Hepatocyte (in vitro differentiated cells): Measurements from ENCODE around the gene TFE3. TPM values are rescaled to one million over a fixed set of nuclear protein-coding genes. Genes with fewer than 3 reads are reported as not detected.
"Not testable (repeated sequence)": the region's sequence is repeated elsewhere in the genome, so short reads cannot be mapped to it uniquely, and the experiment has no call there.

Experiments
- DNase-seq: peaks from one replicate; pipeline ENCODE4 v3.0.0-alpha.2; 2016; ENCODE audit warnings: low spot score
- H2AFZ ChIP-seq: fragments of 200-600 bp; sonication (generic); 2 replicates; pipeline ENCODE4 v1.6.0; 2016; ENCODE audit warnings: antibody characterized with exemption, mild to moderate bottlenecking
- H3K27ac ChIP-seq: fragments of 200-600 bp; sonication (generic); 2 replicates; pipeline ENCODE4 v1.5.1; 2016; ENCODE audit warnings: mild to moderate bottlenecking
- H3K27me3 ChIP-seq: fragments of 200-600 bp; sonication (generic); 2 replicates; pipeline ENCODE4 v1.6.1; 2016
- H3K36me3 ChIP-seq: fragments of 200-600 bp; sonication (generic); replicated peaks from 2 replicates; pipeline ENCODE4 v1.5.1; 2016; ENCODE audit warnings: low read depth; ENCODE audit not compliant: insufficient read depth
- H3K4me1 ChIP-seq: fragments of 200-600 bp; sonication (generic); 2 replicates; pipeline ENCODE4 v1.5.1; 2016; ENCODE audit warnings: mild to moderate bottlenecking, moderate library complexity; ENCODE audit not compliant: insufficient read depth
- H3K4me2 ChIP-seq: fragments of 200-600 bp; sonication (generic); 2 replicates; pipeline ENCODE4 v1.6.0; 2016
- H3K4me3 ChIP-seq: fragments of 200-600 bp; sonication (generic); 2 replicates; pipeline ENCODE4 v1.5.1; 2016; ENCODE audit warnings: mild to moderate bottlenecking
- H3K79me2 ChIP-seq: fragments of 200-600 bp; sonication (generic); 2 replicates; pipeline ENCODE4 v1.6.0; 2017; ENCODE audit warnings: mild to moderate bottlenecking
- H3K9me2 ChIP-seq: fragments of 200-600 bp; sonication (generic); replicated peaks from 2 replicates; pipeline ENCODE4 v1.6.0; 2017; ENCODE audit warnings: mild to moderate bottlenecking; ENCODE audit not compliant: insufficient read depth
- H3K9me3 ChIP-seq: fragments of 200-600 bp; sonication (generic); 2 replicates; pipeline ENCODE4 v1.5.1; 2016; ENCODE audit warnings: low read depth, mild to moderate bottlenecking
- H4K20me1 ChIP-seq: fragments of 200-600 bp; sonication (generic); 2 replicates; pipeline ENCODE4 v1.6.0; 2016; ENCODE audit warnings: mild to moderate bottlenecking; ENCODE audit not compliant: insufficient read depth, poor library complexity, severe bottlenecking
- CTCF ChIP-seq: fragments of 200-600 bp; sonication (generic); IDR thresholded peaks from 2 replicates; pipeline ENCODE4 v1.5.1; 2016; ENCODE audit warnings: antibody characterized with exemption, mild to moderate bottlenecking; ENCODE audit not compliant: poor library complexity
- EZH2 ChIP-seq: fragments of 200-600 bp; sonication (generic); IDR thresholded peaks from 2 replicates; pipeline ENCODE4 v1.6.1; 2016; ENCODE audit warnings: antibody characterized with exemption, mild to moderate bottlenecking, borderline replicate concordance
- EZH2phosphoT487 ChIP-seq: fragments of 200-600 bp; sonication (generic); IDR thresholded peaks from one replicate; pipeline ENCODE4 v1.6.1; 2018; ENCODE audit warnings: antibody characterized with exemption, mild to moderate bottlenecking, low read depth, moderate library complexity; ENCODE audit not compliant: unreplicated experiment, severe bottlenecking
- WGBS: methylation state at CpG from one replicate; pipeline ENCODE4 v1.1.6; 2016; ENCODE audit warnings: low lambda C conversion rate; ENCODE audit errors: missing lambda C conversion rate; 5-methylcytosine and 5-hydroxymethylcytosine counted together
- polyA plus RNA-seq: library from polyadenylated mRNA; unstranded; fragments of >200 nt; fragmentation: Nextera tagmentation; extraction: Ambion mirVana; gene quantifications from 2 replicates; pipeline ENCODE4 v1.2.1, GENCODE V29; 2016
- small RNA-seq: library from RNA; depleted of rRNA; stranded (forward); fragments of <200 nt; gene quantifications from one replicate; pipeline ENCODE3, GENCODE V24; 2014
- total RNA-seq: library from RNA; depleted of rRNA; stranded (reverse); fragments of >200 nt; gene quantifications from 2 replicates; pipeline ENCODE4 v1.2.3, GENCODE V29; 2014

Gene TFE3
- total and polyA plus RNA-seq, 2 experiments from 2014 or later: 38.3 to 59.8 TPM

GRCh38 chrX:48983081-48983480 lies 60.1 kb downstream of the TFE3 start:
- Histone ChIP-seq H4K20me1 (no peaks in the 10 kb centered on the region), H3K4me1 (no peaks in the 10 kb centered on the region)
- no peak for DNase-seq

GRCh38 chrX:48981178-48981577 lies 62.0 kb downstream of the TFE3 start:
- no peak overlapping the region for H3K4me3 ChIP-seq
- no peaks in the 10 kb centered on the region for H3K4me1 ChIP-seq
- H3K4me2 ChIP-seq: no peak overlapping the region
- no peaks in the 10 kb centered on the region for H4K20me1 ChIP-seq
- no peaks in the 10 kb centered on the region for H3K9me3 ChIP-seq
- no peaks in the 10 kb centered on the region for H3K79me2 ChIP-seq
- H3K27ac ChIP-seq: no peak overlapping the region
- no peak for TF ChIP-seq EZH2
- TF ChIP-seq EZH2phosphoT487: no peak
- no peak for TF ChIP-seq CTCF
- 91% methylated on average over 10 of the region's 10 CpGs for WGBS
- H3K9me2 ChIP-seq: no peaks in the 10 kb centered on the region
- no peaks in the 10 kb centered on the region for H3K36me3 ChIP-seq
- no peak overlapping the region for H2AFZ ChIP-seq
- H3K27me3 ChIP-seq: no peaks in the 10 kb centered on the region
- no peak for DNase-seq

More at GRCh38 chrX:48983081-48983480, 60.1 kb downstream of the TFE3 start:
- Histone ChIP-seq H3K9me3 (no peaks in the 10 kb centered on the region), H3K4me2 (no peak overlapping the region), H3K27ac (no peak overlapping the region), H3K4me3 (no peak overlapping the region), H2AFZ (no peak overlapping the region), H3K79me2 (no peaks in the 10 kb centered on the region), H3K27me3 (no peaks in the 10 kb centered on the region), H3K36me3 (no peaks in the 10 kb centered on the region), H3K9me2 (no peaks in the 10 kb centered on the region)
- TF ChIP-seq EZH2phosphoT487: no peak
- TF ChIP-seq EZH2: no peak
- no peak for TF ChIP-seq CTCF
- 93% methylated on average over 17 of the region's 17 CpGs for WGBS

- H3K9me2 ChIP-seq, H3K4me2 ChIP-seq, H2AFZ ChIP-seq, H3K36me3 ChIP-seq, H3K27me3 ChIP-seq, H4K20me1 ChIP-seq, H3K9me3 ChIP-seq, H3K79me2 ChIP-seq, DNase-seq, H3K4me1 ChIP-seq, H3K27ac ChIP-seq, H3K4me3 ChIP-seq: not testable (repeated sequence)
- WGBS: 80% methylated on average over 9 of the region's 10 CpGs
These were observed 62.8 kb downstream of the TFE3 start for GRCh38 chrX:48980341-48980740.

Small RNA genes within 50 kb of the gene (small RNA-seq; reads per million reads assigned to genes)
- not detected for gene RNU4-52P

Other genes with a start within 250 kb of the TFE3 start
- gene HDAC6, start 241.3 kb downstream of the TFE3 start, total RNA-seq: 66.5 and 68.9 TPM in 2 replicates
- gene HDAC6, start 241.3 kb downstream of the TFE3 start, polyA plus RNA-seq: 96.3 and 115 TPM in 2 replicates
- 0.47 TPM in 1 of 2 replicates, not detected in the other for gene ERAS, start 216.8 kb downstream of the TFE3 start, total RNA-seq
- 0.65 TPM in 1 of 2 replicates, not detected in the other for gene ERAS, start 216.8 kb downstream of the TFE3 start, polyA plus RNA-seq
- gene PCSK1N, start 207.7 kb downstream of the TFE3 start, total RNA-seq: 39.0 and 45.8 TPM in 2 replicates
- gene PCSK1N, start 207.7 kb downstream of the TFE3 start, polyA plus RNA-seq: 97.0 and 97.7 TPM in 2 replicates
- gene TIMM17B, start 145.6 kb downstream of the TFE3 start, total RNA-seq: 42.5 and 56.7 TPM in 2 replicates
- gene TIMM17B, start 145.6 kb downstream of the TFE3 start, polyA plus RNA-seq: 113 and 132 TPM in 2 replicates
- 33.8 and 35.3 TPM in 2 replicates for gene PQBP1, start 145.4 kb downstream of the TFE3 start, total RNA-seq
- gene PQBP1, start 145.4 kb downstream of the TFE3 start, polyA plus RNA-seq: 82.9 and 87.6 TPM in 2 replicates
- 40.8 and 49.5 TPM in 2 replicates for gene SLC35A2, start 131.7 kb downstream of the TFE3 start, total RNA-seq
- 82.4 and 95.9 TPM in 2 replicates for gene SLC35A2, start 131.7 kb downstream of the TFE3 start, polyA plus RNA-seq
- gene PIM2, start 124.3 kb downstream of the TFE3 start, total RNA-seq: 7.0 and 11.5 TPM in 2 replicates
- 16.8 and 17.2 TPM in 2 replicates for gene PIM2, start 124.3 kb downstream of the TFE3 start, polyA plus RNA-seq
- gene OTUD5, start 85.8 kb downstream of the TFE3 start, total RNA-seq: 27.7 and 32.5 TPM in 2 replicates
- gene OTUD5, start 85.8 kb downstream of the TFE3 start, polyA plus RNA-seq: 49.9 and 51.2 TPM in 2 replicates
- gene KCND1, start 71.5 kb downstream of the TFE3 start, total RNA-seq: 0.64 and 0.87 TPM in 2 replicates
- gene KCND1, start 71.5 kb downstream of the TFE3 start, polyA plus RNA-seq: 2.0 and 3.2 TPM in 2 replicates
- 17.8 and 20.2 TPM in 2 replicates for gene GRIPAP1, start 41.1 kb downstream of the TFE3 start, total RNA-seq
- gene GRIPAP1, start 41.1 kb downstream of the TFE3 start, polyA plus RNA-seq: 30.6 and 31.4 TPM in 2 replicates
- 5.1 and 7.0 TPM in 2 replicates for gene CCDC120, start 15.6 kb upstream of the TFE3 start, total RNA-seq
- 19.1 and 19.3 TPM in 2 replicates for gene CCDC120, start 15.6 kb upstream of the TFE3 start, polyA plus RNA-seq
- gene PRAF2, start 30.6 kb upstream of the TFE3 start, total RNA-seq: 4.1 and 6.7 TPM in 2 replicates
- 59.7 and 76.9 TPM in 2 replicates for gene PRAF2, start 30.6 kb upstream of the TFE3 start, polyA plus RNA-seq
- 59.6 and 69.5 TPM in 2 replicates for gene WDR45, start 36.5 kb upstream of the TFE3 start, total RNA-seq
- gene WDR45, start 36.5 kb upstream of the TFE3 start, polyA plus RNA-seq: 67.7 and 74.7 TPM in 2 replicates
- 23.1 and 26.4 TPM in 2 replicates for gene GPKOW, start 80.4 kb upstream of the TFE3 start, total RNA-seq
- 22.5 and 22.7 TPM in 2 replicates for gene GPKOW, start 80.4 kb upstream of the TFE3 start, polyA plus RNA-seq
- 5.0 and 6.5 TPM in 2 replicates for gene MAGIX, start 119.4 kb upstream of the TFE3 start, total RNA-seq
- 7.1 and 13.4 TPM in 2 replicates for gene MAGIX, start 119.4 kb upstream of the TFE3 start, polyA plus RNA-seq
- 27.5 and 34.9 TPM in 2 replicates for gene PLP2, start 128.5 kb upstream of the TFE3 start, total RNA-seq
- gene PLP2, start 128.5 kb upstream of the TFE3 start, polyA plus RNA-seq: 110 and 118 TPM in 2 replicates
- gene PRICKLE3, start 143.0 kb upstream of the TFE3 start, total RNA-seq: 2.8 and 6.1 TPM in 2 replicates
- gene PRICKLE3, start 143.0 kb upstream of the TFE3 start, polyA plus RNA-seq: 9.3 and 15.7 TPM in 2 replicates
- gene SYP, start 156.8 kb upstream of the TFE3 start, total RNA-seq: 1.4 and 2.5 TPM in 2 replicates
- gene SYP, start 156.8 kb upstream of the TFE3 start, polyA plus RNA-seq: 2.1 and 2.9 TPM in 2 replicates
- 0.04 and 1.6 TPM in 2 replicates for gene CACNA1F, start 190.0 kb upstream of the TFE3 start, total RNA-seq
- gene CACNA1F, start 190.0 kb upstream of the TFE3 start, polyA plus RNA-seq: 0.27 and 0.44 TPM in 2 replicates
- gene CCDC22, start 192.1 kb upstream of the TFE3 start, total RNA-seq: 12.7 and 21.5 TPM in 2 replicates
- gene CCDC22, start 192.1 kb upstream of the TFE3 start, polyA plus RNA-seq: 12.3 and 14.8 TPM in 2 replicates
- 0.03 TPM in 1 of 2 replicates, not detected in the other for gene FOXP3, start 221.4 kb upstream of the TFE3 start, total RNA-seq
- gene FOXP3, start 221.4 kb upstream of the TFE3 start, polyA plus RNA-seq: not detected in 2 replicates
- gene PPP1R3F, start 226.4 kb upstream of the TFE3 start, total RNA-seq: 6.4 and 6.8 TPM in 2 replicates
- 7.3 and 10.2 TPM in 2 replicates for gene PPP1R3F, start 226.4 kb upstream of the TFE3 start, polyA plus RNA-seq